GM23248 (cell line): ENCODE data around the gene MAB21L1. TPM values are rescaled to one million over a fixed set of nuclear protein-coding genes. Genes with fewer than 3 reads are reported as not detected.
A peak's percentile ranks its signal among the peaks of the same experiment; 100 is the strongest.

Experiments
- DNase-seq: peaks from one replicate; pipeline ENCODE4 v3.0.0-alpha.2; 2015
- H2AFZ ChIP-seq: fragments of 200-600 bp; sonication (generic); 2 replicates; pipeline ENCODE4 v1.6.1; 2016; ENCODE audit warnings: antibody characterized with exemption
- H3F3A ChIP-seq: fragments of 200-600 bp; sonication (generic); 2 replicates; pipeline ENCODE4 v1.6.1; 2016; ENCODE audit warnings: mild to moderate bottlenecking, antibody characterized with exemption, mixed run types; ENCODE audit not compliant: insufficient read depth
- H3K27ac ChIP-seq: fragments of 200-600 bp; sonication (generic); 2 replicates; pipeline ENCODE4 v1.5.1; 2016; ENCODE audit warnings: mild to moderate bottlenecking
- H3K27me3 ChIP-seq: fragments of 200-600 bp; sonication (generic); replicated peaks from 2 replicates; pipeline ENCODE4 v1.6.1; 2016; ENCODE audit warnings: mild to moderate bottlenecking; ENCODE audit not compliant: insufficient read depth
- H3K36me3 ChIP-seq: fragments of 200-600 bp; sonication (generic); 2 replicates; pipeline ENCODE4 v1.6.1; 2016; ENCODE audit warnings: low read depth, mild to moderate bottlenecking
- H3K4me1 ChIP-seq: fragments of 200-600 bp; sonication (generic); 2 replicates; pipeline ENCODE4 v1.6.1; 2016; ENCODE audit warnings: mild to moderate bottlenecking; ENCODE audit not compliant: insufficient read depth
- H3K4me2 ChIP-seq: fragments of 200-600 bp; sonication (generic); one replicate; pipeline ENCODE4 v1.6.1; 2016; ENCODE audit warnings: mild to moderate bottlenecking; ENCODE audit not compliant: unreplicated experiment
- H3K4me3 ChIP-seq: fragments of 200-600 bp; sonication (generic); 2 replicates; pipeline ENCODE4 v1.5.1; 2016; ENCODE audit warnings: mild to moderate bottlenecking
- H3K79me2 ChIP-seq: fragments of 200-600 bp; sonication (generic); 2 replicates; pipeline ENCODE4 v1.6.1; 2016; ENCODE audit warnings: mild to moderate bottlenecking; ENCODE audit not compliant: insufficient read depth
- H3K9ac ChIP-seq: fragments of 200-600 bp; sonication (generic); 2 replicates; pipeline ENCODE4 v1.6.1; 2016; ENCODE audit warnings: mild to moderate bottlenecking
- H3K9me2 ChIP-seq: fragments of 200-600 bp; sonication (generic); 2 replicates; pipeline ENCODE4 v1.6.1; 2016; ENCODE audit warnings: mixed run types, mild to moderate bottlenecking, moderate library complexity; ENCODE audit not compliant: insufficient read depth
- H3K9me3 ChIP-seq: fragments of 200-600 bp; sonication (generic); one replicate; pipeline ENCODE4 v1.6.1; 2017; ENCODE audit warnings: low read depth
- H4K20me1 ChIP-seq: fragments of 200-600 bp; sonication (generic); 2 replicates; pipeline ENCODE4 v1.6.0; 2016; ENCODE audit not compliant: insufficient read depth
- EZH2 ChIP-seq: fragments of 200-600 bp; sonication (generic); IDR thresholded peaks from 2 replicates; pipeline ENCODE4 v1.6.1; 2018; ENCODE audit warnings: antibody characterized with exemption, mild to moderate bottlenecking; ENCODE audit not compliant: insufficient read depth, poor library complexity, severe bottlenecking
- EZH2phosphoT487 ChIP-seq: fragments of 200-600 bp; sonication (generic); IDR thresholded peaks from 2 replicates; pipeline ENCODE4 v1.6.1; 2018; ENCODE audit warnings: antibody characterized with exemption, moderate library complexity, mild to moderate bottlenecking, low read depth; ENCODE audit not compliant: insufficient read depth
- WGBS, 2 experiments: methylation state at CpG; one replicate each; pipeline ENCODE4 v1.1.6; 2015 to 2017; ENCODE audit warnings: low lambda C conversion rate in 2 of 2, low coverage in 1 of 2; ENCODE audit errors: missing lambda C conversion rate in 2 of 2; 5-methylcytosine and 5-hydroxymethylcytosine counted together
- in situ Hi-C: fragments of 300-500 bp; cut with MboI; formaldehyde crosslinking; loops from 2 replicates; pipeline ENCODE4 v1.15.0; 2020
- polyA plus RNA-seq: library from polyadenylated mRNA; unstranded; fragments of >200 nt; fragmentation: Nextera tagmentation; extraction: Ambion mirVana; gene quantifications from 2 replicates; pipeline ENCODE4 v1.2.1, GENCODE V29; 2016
- total RNA-seq: library from RNA; depleted of rRNA; stranded (reverse); fragments of >200 nt; shearing (Covaris generic); gene quantifications from 2 replicates; pipeline ENCODE4 v1.2.3, GENCODE V29; 2014

The MAB21L1 gene
- total and polyA plus RNA-seq, 2 experiments from 2014 or later = 13.1 to 14.4 TPM

DNA sequence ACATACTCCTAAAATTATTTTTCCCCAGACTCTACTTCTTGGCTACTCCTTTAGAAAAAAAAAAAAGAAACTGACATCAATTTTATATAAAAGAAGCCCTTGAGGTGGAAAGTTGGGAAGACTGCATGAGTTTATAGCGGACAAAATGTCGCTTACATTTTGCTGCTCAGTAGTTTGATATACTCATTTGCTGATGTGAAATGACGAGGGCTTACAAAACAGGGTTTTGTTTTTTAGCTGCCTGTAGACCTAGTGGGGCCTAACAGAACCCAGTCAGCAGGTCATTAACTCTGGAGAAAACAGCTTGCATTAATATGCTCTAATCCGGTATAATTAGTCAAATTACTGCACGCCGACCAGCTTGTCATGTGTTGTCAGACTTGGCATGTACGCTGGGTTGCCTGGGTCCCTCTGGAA lies 37.6 kb upstream of the MAB21L1 start:
- Histone ChIP-seq H3K9me3 (no peaks in the 10 kb centered on the region), H3K4me2 (no peak overlapping the region), H3K9me2 (no peaks in the 10 kb centered on the region), H3K36me3 (no peaks in the 10 kb centered on the region), H3K4me1 (peaks cover 12% of the 10 kb centered on the region), H3K9ac (no peak overlapping the region), H3K27ac (no peak overlapping the region), H3K79me2 (no peaks in the 10 kb centered on the region), H3K27me3 (no peaks in the 10 kb centered on the region), H4K20me1 (no peaks in the 10 kb centered on the region), H3K4me3 (no peak overlapping the region), H3F3A (peaks cover 7% of the 10 kb centered on the region), H2AFZ (no peak overlapping the region)
- no peak for DNase-seq
- TF ChIP-seq EZH2 = no peak
- TF ChIP-seq EZH2phosphoT487 = no peak
- 85 to 92% methylated on average over 7 of the region's 7 CpGs for WGBS, 2 experiments
- in situ Hi-C loops = no loop called here

DNA sequence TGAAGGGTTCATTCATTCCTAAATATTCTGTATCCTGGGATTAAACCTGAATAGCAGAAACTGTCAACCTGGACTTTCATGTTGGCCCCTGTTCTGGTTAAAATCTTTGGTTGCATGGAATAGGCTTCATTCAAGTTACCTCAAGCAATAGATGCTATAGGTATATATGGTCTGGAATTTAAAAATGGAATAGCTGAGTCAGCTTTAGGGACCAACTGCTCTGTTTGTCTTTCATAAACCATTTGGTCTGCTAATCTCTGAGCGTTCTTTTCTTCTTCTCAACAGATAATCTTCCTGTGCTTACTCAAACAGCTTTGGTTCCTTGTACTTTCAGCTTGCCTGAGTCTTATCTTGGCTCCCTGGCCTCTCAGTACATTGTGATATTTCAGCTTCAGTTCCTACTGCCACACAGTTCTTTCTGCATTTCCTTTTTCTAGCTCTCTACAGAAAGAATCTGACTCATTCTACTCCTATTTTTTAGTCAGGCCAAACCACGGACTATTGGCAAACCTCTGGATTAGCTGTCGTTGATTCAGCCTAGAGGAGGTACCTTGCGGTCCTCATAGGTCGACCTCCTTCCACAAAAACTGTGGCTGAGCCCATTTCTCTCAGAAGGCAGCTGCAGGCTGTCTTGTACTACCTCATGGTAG lies 35.9 kb upstream of the MAB21L1 start:
- no peaks in the 10 kb centered on the region for H3K27me3 ChIP-seq
- H3F3A ChIP-seq = peaks cover 7% of the 10 kb centered on the region
- H3K27ac ChIP-seq = peak overlapping the region; percentile 42
- peak overlapping the region; percentile 9; the same call in 1 of the 2 replicates for H2AFZ ChIP-seq
- peak; percentile 98 for DNase-seq
- peaks cover 12% of the 10 kb centered on the region for H3K4me1 ChIP-seq
- H3K9me2 ChIP-seq = no peaks in the 10 kb centered on the region; the same call in 1 of the 2 replicates
- no peaks in the 10 kb centered on the region for H4K20me1 ChIP-seq
- H3K9ac ChIP-seq = no peak overlapping the region
- no peaks in the 10 kb centered on the region for H3K9me3 ChIP-seq
- WGBS, 2 experiments = 2 to 8% methylated on average over 5 of the region's 5 CpGs
- 0 out of 2 replicates have a peak overlapping the region, but pooled peaks have one; percentile 22 for H3K4me3 ChIP-seq
- H3K79me2 ChIP-seq = no peaks in the 10 kb centered on the region
- H3K4me2 ChIP-seq = peak overlapping the region; percentile 56
- TF ChIP-seq EZH2phosphoT487 (no peak), EZH2 (no peak)
- in situ Hi-C loops = no loop called here
- H3K36me3 ChIP-seq = no peaks in the 10 kb centered on the region

DNA sequence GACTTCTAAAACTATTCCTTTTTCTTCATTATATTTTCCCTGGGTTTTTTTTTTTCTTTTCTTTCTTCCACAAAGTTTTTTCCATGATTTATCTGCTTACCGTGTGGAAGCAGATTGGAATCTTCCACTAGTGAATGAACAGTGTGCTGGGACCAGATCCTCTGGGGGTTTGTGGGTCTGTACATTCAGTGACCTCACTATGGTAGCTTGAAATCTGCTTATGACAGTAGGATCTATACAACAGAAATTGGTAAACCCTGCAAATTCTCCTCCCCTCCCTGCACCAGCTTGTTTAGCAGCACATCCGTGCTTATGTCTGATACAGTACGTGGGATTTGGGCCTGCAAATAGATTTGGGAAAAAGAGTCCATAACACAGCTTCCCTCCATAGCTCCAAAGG lies 26.0 kb upstream of the MAB21L1 start:
- no peak overlapping the region for H3K4me2 ChIP-seq
- H4K20me1 ChIP-seq = no peaks in the 10 kb centered on the region
- H3K9ac ChIP-seq = no peak overlapping the region
- in situ Hi-C loops = no loop called here
- H3K27me3 ChIP-seq = no peaks in the 10 kb centered on the region
- no peaks in the 10 kb centered on the region for H3F3A ChIP-seq
- no peak overlapping the region for H2AFZ ChIP-seq
- H3K4me1 ChIP-seq = no peaks in the 10 kb centered on the region
- no peaks in the 10 kb centered on the region for H3K9me3 ChIP-seq
- no peak overlapping the region for H3K4me3 ChIP-seq
- TF ChIP-seq EZH2phosphoT487 (no peak), EZH2 (no peak)
- DNase-seq = no peak
- no peaks in the 10 kb centered on the region for H3K9me2 ChIP-seq
- 66 to 67% methylated on average over 3 of the region's 3 CpGs for WGBS, 2 experiments
- no peaks in the 10 kb centered on the region for H3K79me2 ChIP-seq
- H3K36me3 ChIP-seq = no peaks in the 10 kb centered on the region
- H3K27ac ChIP-seq = no peak overlapping the region

DNA sequence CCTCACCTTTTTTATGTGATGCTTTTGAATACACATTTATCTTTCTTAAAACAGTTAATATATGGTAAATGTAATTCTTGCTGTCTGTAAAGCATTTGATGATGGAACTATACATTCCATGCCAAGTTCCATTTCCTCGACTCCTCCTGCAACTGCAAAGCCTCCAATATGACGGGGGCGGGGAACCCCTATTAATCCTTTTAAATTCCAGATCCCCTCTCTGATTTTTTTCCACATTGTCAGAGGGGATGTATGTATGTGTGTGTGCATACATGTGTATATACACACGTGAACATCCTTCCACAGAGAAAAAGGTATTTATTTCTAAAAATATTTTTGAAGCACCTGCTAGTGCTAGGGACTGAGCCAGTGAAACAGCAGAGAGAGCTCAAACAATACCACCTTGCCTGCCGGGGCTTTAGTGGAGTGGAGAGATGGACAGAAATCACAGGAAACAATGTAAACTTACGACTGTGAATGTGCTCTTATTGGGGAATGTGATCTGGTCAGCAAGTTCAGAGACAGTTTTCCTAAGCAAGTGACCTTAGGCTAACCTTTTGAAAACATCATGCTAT lies 25.3 kb upstream of the MAB21L1 start:
- Histone ChIP-seq H3K27ac (no peak overlapping the region), H3K27me3 (no peaks in the 10 kb centered on the region), H3K4me2 (no peak overlapping the region), H3K4me3 (no peak overlapping the region), H3K9me3 (no peaks in the 10 kb centered on the region), H3K9ac (no peak overlapping the region), H4K20me1 (no peaks in the 10 kb centered on the region), H3F3A (no peaks in the 10 kb centered on the region), H3K4me1 (no peaks in the 10 kb centered on the region), H3K79me2 (no peaks in the 10 kb centered on the region), H3K9me2 (no peaks in the 10 kb centered on the region), H2AFZ (no peak overlapping the region), H3K36me3 (no peaks in the 10 kb centered on the region)
- no peak for DNase-seq
- 64 to 67% methylated on average over 6 of the region's 6 CpGs for WGBS, 2 experiments
- in situ Hi-C loops = no loop called here
- TF ChIP-seq EZH2phosphoT487 (no peak), EZH2 (no peak)
